ENCODE results near the gene PRR19.
A peak's percentile ranks its signal among the peaks of the same experiment; 100 is the strongest.

PRR19 gene

DNA sequence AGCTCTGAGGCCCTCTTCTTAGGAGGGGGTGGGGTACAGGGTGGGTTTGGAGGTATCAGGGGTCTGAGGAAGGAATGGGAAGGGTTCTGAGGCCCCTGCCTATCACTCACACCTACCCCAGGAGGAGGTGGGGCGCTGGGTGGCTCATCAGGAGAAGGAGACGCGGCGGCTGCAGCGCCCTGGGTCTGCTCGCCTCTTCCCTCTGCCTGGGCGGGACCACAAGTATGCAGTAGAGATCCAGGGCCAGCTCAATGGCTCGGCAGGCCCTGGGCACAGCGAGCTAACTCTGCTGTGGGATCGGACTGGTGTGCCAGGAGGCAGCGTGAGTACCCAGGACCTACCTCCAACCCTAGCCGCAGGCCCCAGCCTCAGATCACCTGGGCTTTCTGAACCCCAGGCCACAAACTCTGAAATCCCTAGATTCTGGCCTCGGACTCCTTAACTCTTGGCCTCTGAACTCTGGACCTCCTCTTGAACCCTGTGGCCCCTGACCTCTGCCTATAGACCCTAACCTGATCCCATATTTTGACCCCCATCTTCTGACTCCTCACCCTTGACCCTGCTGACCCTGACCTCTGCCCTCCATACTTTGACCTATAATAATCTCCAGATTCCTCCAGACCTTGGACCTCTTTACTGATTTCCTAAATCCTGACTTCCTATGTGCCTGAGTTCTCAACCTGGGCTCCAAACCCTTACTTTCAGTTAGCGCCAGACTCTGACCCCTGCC lies 47.6 kb downstream of the PRR19 start:
- DNase-seq = no peak

DNA sequence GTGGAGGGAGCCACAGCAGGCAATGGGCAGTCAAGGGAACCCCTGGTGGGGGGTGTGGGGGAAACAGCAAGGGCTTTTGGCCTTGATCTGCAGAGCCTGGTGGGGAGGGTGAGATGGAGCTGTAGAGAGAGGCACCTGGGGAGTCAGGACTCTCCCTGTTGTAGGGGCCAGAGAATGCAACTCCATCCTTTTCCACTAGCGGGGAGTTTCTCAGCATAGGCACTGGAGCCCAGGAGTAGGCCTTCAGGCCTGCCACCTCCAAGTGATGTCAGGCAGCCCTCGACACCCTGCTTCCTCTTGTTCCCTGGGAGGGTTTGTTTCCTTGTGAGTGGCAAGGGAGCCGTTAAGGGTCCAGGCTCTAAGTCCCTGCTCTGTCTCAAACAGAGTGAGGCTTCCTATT lies 48.5 kb downstream of the PRR19 start:
- ATAC-seq (no peak), DNase-seq (no peak)

More for the DNA sequence above, 47.6 kb downstream of the PRR19 start:
- ATAC-seq = no peak

DNA sequence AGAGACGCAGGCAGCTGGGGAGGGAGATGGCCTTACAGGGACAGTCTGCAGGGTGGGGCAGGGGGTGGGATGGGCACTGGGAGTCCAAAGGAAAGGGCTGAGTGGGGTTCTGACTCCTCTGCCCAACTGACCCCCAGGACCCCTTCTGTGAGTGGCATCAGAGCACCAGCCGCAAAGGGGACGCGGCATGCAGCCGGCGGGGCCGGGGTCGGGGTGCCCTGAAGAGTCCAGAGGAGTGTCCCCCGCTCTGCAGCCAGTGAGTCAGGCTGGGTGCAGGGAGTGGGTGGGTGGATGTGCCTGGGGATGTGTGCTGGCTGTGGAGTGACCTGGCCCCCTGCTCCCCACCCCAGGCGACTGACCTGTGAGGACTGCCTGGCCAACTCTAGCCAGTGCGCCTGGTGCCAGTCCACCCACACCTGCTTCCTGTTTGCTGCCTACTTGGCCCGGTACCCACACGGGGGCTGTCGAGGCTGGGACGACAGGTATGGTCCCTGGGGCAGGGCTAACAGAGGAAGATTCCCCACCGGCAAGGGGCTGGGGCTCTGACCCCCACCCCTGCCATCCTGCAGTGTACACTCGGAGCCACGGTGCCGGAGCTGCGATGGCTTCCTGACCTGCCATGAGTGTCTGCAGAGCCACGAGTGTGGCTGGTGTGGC lies 49.3 kb downstream of the PRR19 start:
- DNase-seq = no peak
- ATAC-seq = no peak

DNA sequence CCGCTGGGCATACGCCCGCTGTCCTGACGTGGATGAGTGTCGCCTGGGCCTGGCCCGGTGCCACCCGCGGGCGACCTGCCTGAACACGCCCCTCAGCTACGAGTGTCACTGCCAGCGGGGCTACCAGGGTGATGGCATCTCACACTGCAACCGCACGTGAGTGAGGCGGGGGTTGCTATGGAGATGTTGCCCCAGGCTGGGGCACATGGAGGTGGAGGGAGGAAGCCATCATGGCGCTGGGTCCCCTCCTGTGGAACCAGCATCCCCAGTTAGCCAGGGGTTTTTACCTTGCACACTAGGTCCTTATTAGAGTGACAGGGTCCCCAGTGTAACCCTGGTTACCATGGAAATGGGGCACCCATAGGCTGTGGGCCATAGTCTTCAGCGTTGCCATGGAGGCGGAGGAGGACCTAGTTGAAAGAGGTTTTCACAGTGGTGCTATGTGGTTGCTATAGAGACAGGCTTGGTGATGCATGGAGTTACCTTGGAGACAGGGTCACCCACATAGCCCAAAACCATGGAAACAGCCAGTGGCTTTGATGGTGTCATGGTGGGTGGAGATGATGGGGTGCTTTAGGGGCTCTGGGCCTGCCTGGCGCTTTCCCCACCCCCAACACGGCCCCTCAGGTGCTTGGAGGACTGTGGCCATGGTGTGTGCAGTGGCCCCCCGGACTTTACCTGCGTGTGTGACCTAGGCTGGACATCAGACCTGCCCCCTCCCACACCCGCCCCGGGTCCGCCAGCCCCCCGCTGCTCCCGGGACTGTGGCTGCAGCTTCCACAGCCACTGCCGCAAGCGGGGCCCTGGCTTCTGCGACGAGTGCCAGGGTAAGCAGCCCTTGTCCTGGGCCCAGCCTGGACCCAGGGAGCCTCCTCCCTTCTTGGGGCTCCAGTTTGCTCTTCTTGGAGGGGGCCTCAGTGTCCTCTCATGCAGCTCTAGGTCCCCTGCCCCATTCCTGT lies 50.6 kb downstream of the PRR19 start:
- DNase-seq (peak; percentile 21), ATAC-seq (peak; percentile 82)

DNA sequence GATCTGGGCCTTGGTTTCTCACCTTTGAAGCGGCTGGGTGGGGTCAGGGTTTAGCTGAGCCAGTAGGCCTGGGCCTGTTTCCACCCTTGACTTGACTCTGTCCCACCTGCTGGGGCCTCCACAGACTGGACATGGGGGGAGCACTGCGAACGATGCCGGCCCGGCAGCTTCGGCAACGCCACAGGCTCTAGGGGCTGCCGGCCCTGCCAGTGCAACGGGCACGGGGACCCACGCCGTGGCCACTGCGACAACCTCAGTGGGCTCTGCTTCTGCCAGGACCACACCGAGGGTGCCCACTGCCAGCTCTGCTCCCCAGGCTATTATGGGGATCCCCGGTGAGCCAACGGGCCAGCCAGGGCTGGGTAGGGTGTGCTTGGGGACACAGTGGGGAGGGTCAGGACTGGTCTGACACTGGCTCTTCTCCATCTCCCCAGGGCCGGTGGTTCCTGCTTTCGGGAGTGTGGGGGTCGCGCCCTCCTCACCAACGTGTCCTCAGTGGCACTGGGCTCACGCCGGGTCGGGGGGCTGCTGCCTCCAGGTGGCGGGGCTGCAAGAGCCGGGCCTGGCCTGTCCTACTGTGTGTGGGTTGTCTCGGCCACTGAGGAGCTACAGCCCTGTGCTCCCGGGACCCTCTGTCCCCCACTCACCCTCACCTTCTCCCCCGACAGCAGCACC lies 51.5 kb downstream of the PRR19 start:
- no peak for DNase-seq
- ATAC-seq = no peak

DNA sequence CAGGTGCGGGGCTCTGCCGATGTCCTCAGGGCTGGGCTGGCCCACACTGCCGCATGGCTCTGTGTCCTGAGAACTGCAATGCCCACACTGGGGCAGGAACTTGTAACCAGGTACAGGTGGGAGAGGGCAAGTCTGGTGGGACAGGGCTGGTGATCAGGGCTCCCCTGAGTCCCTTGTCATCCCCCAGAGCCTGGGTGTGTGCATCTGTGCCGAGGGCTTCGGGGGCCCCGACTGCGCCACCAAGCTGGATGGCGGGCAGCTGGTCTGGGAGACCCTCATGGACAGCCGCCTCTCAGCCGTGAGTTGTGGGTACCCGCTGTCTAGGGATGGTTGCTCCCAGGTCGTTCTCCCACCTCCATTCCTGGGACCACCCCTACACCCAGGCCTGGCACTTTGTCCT lies 54.0 kb downstream of the PRR19 start:
- no peak for DNase-seq
- no peak for ATAC-seq

DNA sequence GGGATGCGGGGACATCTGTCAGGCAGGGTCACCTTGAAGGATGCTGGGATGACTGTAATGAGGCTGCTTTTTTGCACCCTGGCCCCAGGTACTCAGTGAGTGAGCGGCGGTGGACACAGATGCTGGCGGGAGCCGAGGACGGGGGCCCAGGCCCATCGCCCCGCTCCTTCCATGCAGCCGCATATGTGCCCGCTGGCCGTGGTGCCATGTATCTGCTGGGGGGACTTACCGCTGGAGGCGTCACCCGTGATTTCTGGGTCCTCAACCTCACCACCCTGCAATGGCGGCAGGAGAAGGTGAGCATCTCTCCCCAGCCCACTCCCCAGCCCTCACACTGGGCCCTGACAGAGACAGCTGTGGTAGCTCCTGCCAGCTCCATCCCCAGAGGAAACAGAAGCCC lies 54.8 kb downstream of the PRR19 start:
- ATAC-seq (no peak), DNase-seq (no peak)

DNA sequence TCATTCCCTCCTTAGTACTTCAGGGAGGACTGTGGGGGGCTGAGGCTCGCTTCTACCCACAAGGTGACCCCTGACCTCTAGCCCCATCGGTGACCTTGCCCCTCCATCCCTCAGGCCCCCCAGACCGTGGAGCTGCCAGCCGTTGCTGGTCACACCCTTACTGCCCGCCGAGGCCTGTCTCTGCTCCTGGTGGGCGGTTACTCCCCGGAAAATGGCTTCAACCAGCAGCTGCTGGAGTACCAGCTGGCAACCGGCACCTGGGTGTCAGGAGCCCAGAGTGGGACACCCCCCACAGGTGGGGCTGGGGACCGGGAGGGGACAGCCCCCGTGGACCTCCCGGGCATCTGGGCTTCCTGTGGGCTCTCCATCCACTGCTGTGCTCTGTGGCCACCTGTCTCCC lies 55.4 kb downstream of the PRR19 start:
- no peak for ATAC-seq
- DNase-seq = no peak
